ENCODE data around the gene OSBPL8.
"Not testable (repeated sequence)": the region's sequence is repeated elsewhere in the genome, so short reads cannot be mapped to it uniquely, and the experiment has no call there.

The OSBPL8 gene

DNA sequence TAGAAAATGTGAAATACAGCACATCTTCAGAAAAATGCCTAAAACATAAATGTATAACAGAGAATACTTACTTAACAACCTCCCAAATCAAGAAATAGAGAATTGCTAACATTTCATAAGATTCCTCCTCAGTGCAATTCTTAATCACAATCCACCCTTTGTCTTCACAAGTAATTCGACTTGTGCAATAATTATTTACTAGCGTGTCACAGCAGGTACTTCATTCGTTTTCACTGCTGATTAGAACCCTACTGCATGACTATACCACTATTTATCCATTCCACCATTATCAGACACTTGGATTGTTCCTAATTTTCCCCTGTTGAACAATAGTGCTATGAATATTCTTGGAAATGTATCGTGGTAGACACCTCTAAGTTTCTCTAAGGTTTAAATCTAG, 146.4 kb downstream of the OSBPL8 start:
- DNase-seq (ENCODE audit: low read depth) = no peak

- DNase-seq (ENCODE audit: low read depth) = no peak
These were observed 148.8 kb downstream of the OSBPL8 start for GRCh38 chr12:76410781-76411180.

DNA sequence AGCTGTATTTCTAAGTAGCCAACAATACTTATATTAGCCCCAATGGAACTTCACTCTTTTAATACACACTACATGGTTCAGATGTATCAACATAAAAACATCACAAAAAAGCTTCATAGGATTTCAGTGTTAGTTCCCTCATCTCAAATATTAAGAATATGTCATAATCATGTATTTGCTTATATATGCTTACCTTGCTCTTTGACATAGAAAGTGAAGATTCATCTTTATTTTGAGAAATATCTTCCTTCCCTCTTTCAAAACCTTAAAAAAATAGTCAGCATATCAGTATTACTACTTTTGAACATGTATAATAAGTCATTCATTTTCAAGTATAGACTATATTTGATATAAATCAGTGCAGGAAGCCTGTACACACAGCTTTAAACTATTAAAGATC, 149.2 kb downstream of the OSBPL8 start:
- DNase-seq (ENCODE audit: low read depth) = no peak

DNA sequence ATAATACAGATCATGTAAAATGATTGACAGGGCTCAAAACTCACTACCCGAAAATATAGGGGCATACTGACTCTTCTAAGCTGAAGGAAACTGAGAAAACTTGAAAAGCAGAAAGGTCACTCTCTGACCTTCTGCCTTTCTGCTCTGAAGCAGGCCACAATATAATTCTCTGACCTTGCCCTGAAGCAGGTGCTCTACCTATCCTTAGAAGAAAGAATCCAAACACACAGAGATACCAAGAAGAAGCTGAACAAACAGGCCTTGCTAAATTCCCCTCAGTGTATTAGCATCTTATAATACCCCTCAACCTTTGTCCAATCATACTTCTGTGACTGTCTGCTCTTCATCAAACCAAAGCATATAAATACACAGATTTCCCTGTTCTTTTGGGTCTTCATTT, 150.5 kb downstream of the OSBPL8 start:
- DNase-seq (ENCODE audit: low read depth) = no peak

GRCh38 chr12:76407710-76408109, 151.9 kb downstream of the OSBPL8 start:
- DNase-seq (ENCODE audit: low read depth) = no peak

GRCh38 chr12:76402259-76402658, 157.3 kb downstream of the OSBPL8 start:
- DNase-seq (ENCODE audit: low read depth) = no peak

- no peak for DNase-seq (ENCODE audit: low read depth)
These were observed 159.4 kb downstream of the OSBPL8 start for GRCh38 chr12:76400136-76400535.

DNA sequence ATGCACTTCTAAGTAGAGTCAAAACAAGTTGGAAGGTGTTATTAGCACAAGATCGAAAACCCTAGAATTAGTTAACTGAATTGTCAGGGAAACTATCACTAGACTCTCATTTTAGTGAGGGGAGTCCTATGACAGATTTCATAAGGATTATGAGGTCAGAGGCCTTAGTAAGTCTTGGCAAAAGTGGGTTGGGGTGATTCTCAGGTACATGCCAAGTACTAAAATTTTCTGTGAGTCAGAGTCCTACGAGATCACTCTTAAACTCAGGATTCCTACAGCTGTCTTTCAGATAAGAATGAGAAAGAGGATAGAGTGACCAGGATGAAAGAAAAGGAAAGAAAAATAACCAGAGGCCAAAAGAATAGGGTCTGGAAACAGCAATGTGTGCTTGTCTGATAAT, 160.5 kb downstream of the OSBPL8 start:
- no peak for DNase-seq (ENCODE audit: low read depth)

DNA sequence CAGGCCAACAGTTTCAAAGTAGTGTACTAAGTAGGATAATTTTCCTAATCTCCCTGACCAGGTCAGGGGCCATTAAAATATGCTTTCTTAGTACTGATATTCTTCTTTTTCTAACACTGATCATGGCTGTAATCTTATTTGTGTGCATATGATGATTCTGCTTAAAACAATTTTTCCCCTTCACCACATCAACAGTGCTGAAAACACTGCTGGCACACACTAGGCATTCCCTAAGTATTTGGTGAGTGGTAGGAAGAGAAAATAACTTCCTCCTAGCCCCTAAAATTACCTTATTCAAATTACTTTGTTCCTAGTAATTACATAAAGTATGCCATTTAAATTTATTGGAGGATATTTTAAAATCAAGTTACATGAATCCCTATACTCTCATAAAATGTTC, 161.5 kb downstream of the OSBPL8 start:
- DNase-seq (ENCODE audit: low read depth) = no peak

GRCh38 chr12:76391461-76391860, 168.1 kb downstream of the OSBPL8 start:
- DNase-seq (ENCODE audit: low read depth) = no peak

- no peak for DNase-seq (ENCODE audit: low read depth)
These were observed 172.0 kb downstream of the OSBPL8 start for GRCh38 chr12:76387614-76388013.

DNA sequence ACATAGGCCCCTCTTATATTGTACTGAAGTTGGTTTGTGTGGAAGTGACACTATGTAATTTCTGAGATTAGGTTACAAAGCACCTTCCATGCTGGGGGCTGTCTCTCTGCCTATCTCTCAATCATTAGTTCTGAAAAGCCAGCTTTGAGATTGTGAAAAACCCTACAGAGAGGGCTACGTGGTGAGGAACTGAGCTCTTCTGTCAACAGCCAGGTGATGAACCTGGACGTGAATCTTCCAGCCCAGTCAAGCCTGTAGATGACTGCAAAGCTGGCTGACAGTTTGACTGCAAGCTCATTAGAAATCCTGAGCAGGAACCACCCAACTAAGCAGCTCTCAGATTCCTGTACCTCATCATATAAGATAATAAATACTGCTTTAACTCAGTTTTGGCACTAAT, 175.0 kb downstream of the OSBPL8 start:
- DNase-seq (ENCODE audit: low read depth) = no peak

DNA sequence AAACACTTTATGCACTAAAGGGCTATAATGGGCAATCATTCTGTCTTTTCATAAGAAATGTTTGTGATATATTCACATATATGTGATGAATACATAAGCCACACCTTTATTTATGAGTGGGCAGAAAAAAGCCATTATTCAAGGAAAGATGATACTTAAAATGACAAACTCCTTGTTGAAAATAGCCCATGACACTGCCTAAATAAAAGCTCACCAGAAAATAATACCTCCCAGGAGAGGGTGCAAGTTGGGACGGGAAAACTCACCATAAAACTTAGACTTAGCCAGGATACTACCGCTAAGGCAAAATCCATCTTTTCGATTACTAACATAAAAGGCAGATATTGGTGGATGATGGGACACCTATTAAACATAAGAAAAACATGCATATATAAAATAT, 175.6 kb downstream of the OSBPL8 start:
- DNase-seq (ENCODE audit: low read depth) = no peak

DNA sequence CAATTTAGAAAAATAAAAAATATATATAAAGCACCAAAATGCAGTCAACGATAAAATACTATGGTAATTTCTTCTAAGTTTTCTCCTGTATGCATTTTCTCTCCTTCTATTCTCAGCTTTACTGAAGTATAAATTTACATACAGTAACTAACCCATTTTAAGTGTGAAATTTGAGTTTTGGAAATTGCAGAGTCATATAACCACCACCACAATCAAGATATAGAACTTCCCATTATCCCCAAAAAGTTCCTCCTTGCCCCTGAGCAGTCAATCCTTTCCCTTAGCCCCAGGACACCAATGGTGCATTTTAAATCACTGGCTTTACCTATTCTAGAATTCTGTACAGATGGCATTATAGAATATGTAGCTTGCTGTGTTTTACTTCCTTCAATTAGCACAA, 180.3 kb downstream of the OSBPL8 start:
- no peak for DNase-seq (ENCODE audit: low read depth)

DNA sequence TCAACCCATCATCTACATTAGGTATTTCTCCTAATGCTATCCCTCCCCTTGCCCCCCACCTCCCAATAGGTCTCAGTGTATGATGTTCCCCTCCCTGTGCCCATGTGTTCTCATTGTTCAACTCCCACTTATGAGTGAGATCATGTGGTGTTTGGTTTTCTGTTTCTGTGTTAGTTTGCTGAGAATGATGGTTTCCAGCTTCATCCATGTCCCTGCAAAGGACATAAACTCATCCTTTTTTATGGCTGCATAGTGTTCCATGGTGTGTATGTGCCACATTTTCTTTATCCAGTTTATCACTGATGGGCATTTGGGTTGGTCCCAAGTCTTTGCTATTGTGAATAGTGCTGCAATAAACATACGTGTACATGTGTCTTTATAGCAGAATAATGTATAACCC, 182.7 kb downstream of the OSBPL8 start:
- DNase-seq (ENCODE audit: low read depth) = not testable (repeated sequence)

DNA sequence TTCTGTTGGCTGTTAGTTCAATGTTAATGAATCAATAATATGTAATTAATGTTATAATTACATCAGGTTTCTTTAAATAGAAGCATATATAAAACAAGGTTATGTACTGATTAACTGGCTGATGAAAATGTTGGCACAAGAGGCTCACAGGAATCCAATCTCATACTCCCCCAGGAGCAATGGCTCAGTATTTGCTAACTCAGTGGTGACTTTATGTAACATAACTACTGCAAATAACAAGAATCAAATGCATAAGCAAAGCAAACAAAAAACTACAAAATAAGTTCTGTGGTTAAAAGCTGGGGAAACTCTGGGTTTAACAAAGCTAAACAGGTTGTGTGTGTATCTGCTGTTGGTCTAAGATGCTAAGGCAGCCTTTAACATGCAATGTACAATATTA, 183.6 kb downstream of the OSBPL8 start:
- no peak for DNase-seq (ENCODE audit: low read depth)

GRCh38 chr12:76375470-76375869, 184.1 kb downstream of the OSBPL8 start:
- no peak for DNase-seq (ENCODE audit: low read depth)

- no peak for DNase-seq (ENCODE audit: low read depth)
These were observed 185.1 kb downstream of the OSBPL8 start for GRCh38 chr12:76374386-76375020.

DNA sequence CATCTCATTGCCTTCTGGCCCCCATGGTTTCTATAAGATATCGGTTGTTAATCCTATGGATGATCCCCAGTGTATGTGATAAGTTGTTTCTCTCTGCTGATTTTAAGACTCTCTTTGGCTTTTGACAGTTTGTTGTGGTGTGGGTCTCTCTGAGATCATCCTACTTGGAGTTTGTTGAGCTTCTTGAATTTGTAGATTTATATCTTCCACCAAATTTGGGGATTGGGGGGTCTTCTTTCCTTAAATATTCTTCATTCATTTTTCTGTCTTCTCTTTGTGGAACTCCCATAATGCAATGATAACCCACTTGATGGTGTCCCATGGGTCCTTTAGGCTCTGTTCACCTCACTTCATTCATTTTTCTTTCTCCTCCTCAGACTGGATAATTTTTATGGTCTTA, 191.3 kb downstream of the OSBPL8 start:
- DNase-seq (ENCODE audit: low read depth) = no peak

DNA sequence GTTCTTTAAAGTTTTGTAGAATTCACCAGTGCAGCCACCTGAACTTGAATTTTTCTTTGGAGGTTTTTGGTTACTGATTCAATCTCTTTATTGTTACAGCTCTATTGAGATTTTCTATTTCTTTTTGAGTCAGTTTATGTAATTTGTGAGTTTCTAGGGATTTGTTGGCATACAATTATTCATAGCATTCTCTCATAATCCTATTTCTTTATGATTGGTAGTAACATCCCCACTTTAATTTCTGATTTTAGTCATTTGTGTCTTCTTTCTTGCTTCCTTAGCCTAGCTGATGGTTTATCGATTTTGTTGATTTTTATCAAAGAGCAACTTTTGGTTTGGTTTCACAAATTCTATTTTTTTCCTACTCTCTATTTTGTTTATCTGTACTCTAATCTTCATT, 193.4 kb downstream of the OSBPL8 start:
- DNase-seq (ENCODE audit: low read depth) = no peak

- DNase-seq (ENCODE audit: low read depth) = not testable (repeated sequence)
These were observed 195.4 kb downstream of the OSBPL8 start for GRCh38 chr12:76364131-76364530.

DNA sequence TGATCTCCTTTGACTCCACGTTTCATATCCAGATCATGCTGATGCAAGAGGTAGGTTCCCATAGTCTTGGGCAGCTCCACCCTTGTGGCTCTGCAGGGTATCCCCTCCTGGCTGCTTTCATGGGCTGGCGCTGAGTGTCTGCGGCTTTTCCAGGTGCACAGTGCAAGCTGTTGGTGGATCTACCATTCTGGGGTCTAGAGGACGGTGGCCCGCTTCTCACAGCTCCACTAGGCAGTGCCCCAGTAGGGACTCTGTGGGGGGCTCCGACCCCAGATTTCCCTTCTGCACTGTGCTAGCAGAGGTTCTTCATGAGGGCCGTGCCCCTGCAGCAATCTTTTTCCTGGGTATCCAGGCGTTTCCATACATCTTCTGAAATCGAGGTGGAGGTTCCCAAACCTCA, 199.3 kb downstream of the OSBPL8 start:
- DNase-seq (ENCODE audit: low read depth) = no peak

DNA sequence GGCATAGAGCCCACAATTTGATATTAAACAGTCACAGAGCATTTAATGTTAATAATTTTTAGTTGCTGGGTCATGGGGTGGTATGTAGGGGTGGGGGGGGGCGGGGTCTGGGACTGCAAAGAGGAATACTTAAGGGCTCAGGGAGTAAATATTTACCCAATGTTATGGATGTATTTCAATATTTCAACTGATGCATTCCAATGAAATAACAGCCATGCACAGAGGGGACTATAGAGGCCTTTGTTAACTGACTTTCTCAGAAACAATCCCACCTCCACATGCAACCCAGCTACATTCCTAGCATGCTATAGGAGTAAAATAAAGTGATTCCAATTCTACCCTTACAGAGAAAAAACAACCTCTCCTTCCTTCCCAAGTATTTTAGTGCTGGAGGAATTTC, 203.5 kb downstream of the OSBPL8 start:
- DNase-seq (ENCODE audit: low read depth) = no peak

DNA sequence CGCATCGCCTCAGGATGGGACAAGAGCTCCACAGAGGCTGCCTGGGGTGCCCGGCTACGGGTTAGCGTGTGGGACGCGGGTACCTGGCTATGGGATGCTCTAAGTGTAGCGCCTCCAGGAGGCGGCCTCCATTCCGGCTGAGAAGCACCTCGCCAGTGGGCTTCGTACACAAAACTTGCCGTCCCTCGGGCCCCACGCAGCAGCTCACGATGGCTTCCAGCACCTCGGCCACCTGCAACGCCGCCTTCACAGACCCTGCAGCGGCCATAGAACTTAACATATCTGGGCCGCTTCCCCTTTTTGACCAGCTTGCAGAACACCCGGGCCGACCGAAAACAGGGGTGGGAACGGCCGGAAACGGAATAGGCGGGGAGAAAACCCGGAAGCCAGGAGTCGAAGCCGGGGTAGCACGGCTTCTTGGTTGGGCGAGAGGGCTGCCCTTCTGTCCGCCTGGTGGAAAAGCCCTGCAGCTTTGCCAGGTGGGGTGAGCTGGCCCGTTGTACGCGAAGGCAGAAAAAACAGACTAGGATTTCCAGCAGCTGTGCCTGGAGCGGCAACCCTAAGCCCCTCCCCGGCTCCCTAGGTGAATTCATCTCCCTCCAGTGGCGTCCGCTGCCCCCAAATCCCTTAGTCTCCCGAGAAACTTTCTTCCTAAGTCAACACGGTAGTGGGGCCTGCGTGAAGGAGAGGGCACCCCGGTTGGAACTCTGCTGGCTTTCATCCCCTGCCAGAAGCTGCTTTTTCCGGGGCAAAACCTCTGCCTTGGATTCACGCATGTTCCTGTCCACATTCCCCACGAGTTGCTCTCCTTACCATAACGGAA, 211.3 kb downstream of the OSBPL8 start, which contains the start of gene BBS10:
BBS10 (minus strand) TSS at position 337 of the 823 bp plus-strand sequence; CDS start at position 280, 57 bp downstream.
- DNase-seq (ENCODE audit: low read depth) = peak; percentile 73
